DMS153 treated with DMSO at 0.1 percent for 48 hours (cell line): ENCODE measurements around the gene PGAM2.
A peak's percentile ranks its signal among the peaks of the same experiment; 100 is the strongest.
"Not testable (repeated sequence)": the region's sequence is repeated elsewhere in the genome, so short reads cannot be mapped to it uniquely, and the experiment has no call there.

ENCODE experiments used
- DNase-seq: peaks from one replicate; lab custom pipeline; 2025; ENCODE audit not compliant: unreplicated experiment; lab: John Stamatoyannopoulos, UW

The PGAM2 gene

DNA sequence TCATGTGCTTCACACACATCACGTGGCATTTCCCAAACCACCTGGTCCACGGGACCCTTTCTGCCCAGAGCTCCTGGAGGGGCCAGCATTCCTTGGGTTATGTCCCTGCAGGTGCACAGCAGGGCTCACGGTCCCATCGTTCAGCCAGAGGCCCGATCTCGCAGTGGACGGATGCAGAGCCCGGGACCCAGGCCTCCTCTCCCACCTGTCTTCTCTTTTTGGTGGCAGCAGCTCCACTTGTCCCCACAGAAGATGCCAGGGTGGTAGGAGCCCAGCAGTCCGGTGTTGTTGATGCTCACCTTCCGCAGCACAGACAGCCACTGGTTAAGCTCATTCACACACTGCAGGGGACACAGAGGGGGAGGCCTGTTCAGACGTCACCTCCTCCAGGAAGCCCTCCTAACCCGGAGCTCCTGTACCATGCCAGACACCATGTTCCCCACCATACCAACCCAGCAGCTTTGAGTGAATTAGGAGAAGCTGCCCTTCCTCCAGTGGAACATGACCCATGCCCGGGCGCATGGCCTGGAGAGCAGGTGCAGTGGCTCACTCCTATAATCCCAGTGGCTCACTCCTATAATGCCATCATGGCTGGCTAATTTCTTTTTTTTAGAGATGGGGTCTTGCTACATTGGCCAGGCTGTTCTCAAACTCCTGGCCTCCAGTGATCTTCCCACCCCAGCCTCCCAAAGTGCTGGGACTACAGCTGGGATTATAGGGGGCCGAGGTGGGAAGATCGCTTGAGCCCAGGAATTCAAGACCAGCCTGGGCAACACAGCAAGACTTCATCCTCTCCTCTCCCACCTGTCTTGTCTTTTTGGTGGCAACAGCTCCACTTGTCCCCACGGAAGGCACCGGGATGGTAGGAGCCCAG lies 31.2 kb downstream of the PGAM2 start:
- DNase-seq: not testable (repeated sequence)

DNA sequence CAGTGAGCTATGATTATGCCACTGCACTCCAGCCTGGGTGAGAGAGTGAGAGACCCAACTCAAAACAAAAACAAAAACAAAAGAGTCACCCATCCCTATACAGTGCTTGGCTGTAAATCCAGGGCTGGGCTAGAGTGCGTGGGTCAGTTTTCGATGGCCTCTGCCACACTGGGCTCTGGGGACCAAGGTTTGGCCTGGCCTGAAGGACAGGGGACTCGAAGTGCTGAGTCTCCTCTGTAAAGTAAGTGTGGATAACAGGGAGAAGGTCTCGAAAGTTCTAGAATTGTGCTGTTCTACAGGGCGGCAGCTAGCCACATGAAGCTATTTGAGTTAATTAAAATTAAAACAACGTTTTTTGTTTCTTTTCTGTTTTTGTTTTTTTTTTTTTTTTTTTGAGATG lies 33.3 kb downstream of the PGAM2 start:
- DNase-seq: not testable (repeated sequence)

DNA sequence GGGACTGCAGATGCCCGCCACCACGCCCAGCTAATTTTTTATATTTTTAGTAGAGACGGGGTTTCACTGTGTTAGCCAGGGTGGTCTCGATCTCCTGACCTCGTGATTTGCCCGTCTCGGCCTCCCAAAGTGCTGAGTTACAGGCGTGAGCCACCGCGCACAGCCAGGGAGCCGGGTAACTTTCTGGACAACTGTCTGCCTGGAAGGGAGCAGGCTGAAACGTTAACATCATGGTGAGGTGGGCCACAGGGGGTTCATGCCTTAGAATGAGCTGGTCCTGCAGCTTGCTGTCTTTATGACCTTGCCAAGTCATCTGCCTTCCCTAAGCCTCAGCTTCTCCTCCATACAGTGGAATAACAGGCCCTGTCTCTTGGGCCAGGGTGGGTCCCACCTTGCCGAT lies 34.0 kb downstream of the PGAM2 start:
- not testable (repeated sequence) for DNase-seq

DNA sequence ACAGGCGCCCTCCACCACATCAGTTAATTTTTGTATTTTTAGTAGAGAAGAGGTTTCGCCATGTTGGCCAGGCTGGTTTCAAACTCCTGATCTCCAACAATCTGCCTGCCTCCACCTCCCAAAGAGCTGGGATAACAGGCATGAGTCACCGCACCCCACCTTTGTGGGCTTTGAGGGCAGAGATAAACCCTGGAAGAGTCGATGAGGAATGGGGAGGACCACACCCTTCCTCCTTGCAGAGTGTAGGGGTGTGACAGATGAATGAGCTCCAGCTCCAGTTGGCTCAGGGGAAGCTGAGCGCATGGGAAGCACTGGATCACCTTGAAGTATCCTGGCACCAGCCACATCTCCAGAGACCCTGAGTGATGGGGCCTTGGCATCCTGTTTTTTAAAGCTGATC lies 35.3 kb downstream of the PGAM2 start:
- not testable (repeated sequence) for DNase-seq

DNA sequence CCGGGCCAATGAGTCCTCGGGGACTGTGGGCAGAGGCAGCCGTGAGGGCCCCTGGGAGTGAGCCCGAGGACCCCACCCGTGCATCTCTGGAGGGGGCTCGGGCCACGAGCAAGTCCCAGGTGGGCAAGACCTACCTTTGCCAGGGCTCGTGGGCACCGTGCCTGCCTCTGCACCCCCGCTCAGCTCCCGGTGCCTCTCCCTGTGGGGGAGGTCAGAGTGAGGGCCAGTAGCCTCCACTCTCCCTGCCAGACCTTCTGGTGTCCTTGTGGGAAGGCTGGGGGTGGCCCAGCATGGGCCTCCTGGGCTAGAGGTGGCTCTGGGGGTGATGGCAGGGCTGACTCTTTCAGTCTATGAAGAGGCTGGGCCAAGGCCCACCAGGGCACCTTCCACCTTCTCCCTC lies 35.9 kb downstream of the PGAM2 start:
- not testable (repeated sequence) for DNase-seq

DNA sequence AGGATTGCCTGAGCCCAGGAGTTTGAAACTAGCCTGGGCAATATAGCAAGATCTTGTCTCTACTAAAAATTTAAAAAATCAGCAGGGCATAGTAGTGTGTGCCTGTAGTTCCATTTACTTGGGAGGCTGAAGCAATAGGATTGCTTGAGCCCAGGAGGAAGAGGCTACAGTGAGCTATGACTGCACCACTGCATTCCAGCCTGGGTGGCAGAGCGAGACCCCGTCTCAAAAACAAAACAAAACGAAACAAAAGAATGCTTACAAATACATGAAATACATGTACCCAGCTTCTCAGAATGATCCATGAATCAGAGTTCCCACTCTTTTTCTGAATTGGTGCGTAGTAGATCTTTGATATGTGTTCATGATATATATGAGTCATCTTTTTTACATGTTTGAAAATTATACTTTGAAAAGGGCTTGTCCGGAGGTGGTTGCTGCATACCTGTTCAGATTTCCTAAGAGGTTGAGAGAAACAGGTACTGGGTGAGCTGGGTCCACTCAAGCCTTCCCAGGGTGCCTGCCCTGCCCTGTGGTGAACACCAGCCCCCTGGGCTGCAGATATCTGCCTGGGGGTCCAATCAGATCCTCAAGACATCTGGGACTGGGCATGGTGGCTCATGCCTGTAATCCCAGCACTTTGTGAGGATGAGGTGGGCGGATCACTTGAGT lies 42.4 kb downstream of the PGAM2 start:
- DNase-seq: not testable (repeated sequence)

DNA sequence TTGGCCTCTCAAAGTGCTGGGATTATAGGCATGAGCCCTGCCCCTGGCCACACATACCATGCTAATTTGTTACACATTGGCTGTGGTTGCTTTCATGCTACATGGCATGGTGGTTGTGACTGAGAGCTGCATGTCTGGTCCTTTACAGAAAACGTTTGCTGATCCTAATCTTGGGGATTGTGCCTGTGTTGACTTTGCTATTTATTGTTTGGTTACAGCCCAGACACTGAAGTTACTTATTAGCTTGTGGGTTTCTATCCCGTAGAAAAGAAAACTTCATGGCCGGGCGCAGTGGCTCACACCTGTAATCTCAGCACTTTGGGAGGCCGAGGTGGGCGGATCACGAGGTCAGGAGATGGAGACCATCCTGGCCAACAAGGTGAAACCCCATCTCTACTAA lies 43.3 kb downstream of the PGAM2 start:
- not testable (repeated sequence) for DNase-seq

DNA sequence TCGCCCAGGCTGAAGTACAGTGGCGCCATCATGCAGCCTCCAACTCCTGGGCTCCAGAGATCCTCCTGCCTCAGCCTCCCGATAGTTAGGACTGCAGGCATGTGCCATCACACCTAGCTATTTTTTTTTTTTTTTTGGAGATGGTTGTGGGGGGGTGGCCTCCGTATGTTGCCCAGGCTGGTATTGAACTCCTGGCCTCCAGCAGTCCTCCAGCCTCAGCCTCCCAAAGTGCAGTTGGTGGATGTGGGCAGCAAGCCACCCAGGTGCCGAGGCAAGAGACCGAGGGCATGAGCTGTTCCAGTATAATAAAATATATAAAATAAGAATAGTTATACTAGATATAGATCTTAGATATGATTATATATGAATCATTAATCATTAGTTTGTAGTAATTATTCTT lies 45.5 kb downstream of the PGAM2 start:
- not testable (repeated sequence) for DNase-seq

DNA sequence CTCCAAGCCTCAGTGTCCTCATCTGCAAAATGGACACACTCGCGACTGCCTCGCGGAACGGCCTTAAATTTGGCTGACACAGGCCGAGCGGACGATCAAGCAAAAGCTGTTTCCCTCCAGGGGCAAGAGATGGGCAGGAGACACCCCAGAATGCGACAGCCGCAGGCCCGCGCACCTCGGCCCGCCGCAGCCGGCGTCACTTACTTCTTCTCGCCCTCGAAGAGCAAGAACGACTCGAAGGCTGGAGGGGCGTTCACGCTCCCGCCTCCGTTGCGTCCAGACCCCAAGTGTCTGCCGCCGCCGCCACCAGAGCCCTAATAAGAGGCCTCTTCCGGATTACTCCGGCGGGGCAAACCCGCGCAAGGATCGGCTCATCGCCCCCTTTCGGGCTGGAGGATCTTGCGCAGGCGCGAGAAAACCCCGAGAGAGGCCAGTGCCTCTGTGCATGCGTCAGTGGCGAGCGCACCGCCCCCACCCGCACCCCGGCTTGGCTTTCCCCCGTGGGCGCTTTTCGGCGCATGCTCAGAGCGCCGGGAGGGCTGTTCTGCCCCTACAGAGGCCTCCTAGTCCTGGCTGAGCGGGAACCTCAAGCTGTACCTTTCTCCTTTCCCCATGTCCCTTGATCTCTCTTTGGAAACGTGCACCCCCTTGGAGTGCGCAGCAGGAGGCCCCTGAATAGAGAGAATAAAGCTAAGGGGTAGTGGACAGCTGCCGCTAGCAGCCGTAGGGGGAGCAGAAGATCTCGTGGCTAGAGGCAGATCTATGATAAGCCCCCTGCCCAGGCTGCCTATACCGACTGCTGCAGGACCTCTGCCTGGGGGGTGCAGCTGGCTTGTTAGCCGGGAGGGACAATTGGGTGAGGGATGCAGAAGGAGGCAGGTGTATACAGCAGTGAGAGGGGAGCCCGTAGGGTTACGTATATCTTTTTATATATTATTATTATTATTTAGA lies 46.2 kb downstream of the PGAM2 start:
- DNase-seq: peak; percentile 93

DNA sequence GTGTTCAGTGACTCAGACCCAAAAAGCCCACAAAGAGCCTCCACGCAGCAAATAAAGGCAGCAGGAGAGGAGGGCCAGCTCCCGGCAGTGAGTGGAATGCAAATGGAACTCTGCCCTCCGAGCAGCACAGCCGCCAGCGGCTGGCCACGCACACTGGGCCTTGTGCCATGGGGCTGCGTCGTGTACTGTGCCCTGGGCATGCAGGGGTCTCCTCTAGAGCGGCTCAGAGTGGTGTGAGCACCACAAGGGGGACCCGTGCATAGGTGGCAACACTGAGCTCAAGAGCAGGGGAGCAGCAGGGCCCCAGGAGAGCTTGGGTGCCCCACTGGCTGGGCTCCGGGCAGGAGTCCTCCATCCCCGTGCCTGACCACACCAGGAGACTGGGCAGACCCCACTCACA lies 50.3 kb downstream of the PGAM2 start:
- DNase-seq: not testable (repeated sequence)
